ENCODE data around the gene MACROH2A1. TPM values are rescaled to one million over a fixed set of nuclear protein-coding genes. Genes with fewer than 3 reads are reported as not detected.
A peak's percentile ranks its signal among the peaks of the same experiment; 100 is the strongest.

The MACROH2A1 gene
- total RNA-seq, 1 donor from 2014 or later, result 179 TPM

DNA sequence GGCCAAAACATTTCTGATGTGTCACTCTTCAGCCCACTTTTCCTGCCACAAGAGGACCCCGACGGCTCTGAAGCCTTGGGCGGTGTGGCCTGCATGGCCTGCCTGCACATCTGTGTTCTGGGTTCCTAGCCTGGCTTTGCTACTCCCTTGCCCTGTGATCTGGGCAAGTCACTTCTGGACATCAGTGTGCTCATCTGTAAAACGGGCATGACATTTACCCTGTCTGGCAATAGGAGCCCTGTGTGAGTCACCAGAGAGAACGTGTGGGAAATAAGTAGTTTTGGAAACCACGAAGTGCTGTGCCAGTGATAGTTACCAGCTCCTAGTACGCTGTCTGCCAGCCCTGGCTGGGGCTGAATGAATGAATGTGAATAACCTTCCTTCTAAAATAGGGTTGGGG, 90.8 kb downstream of the MACROH2A1 start:
- peaks cover 7% of the 10 kb centered on the region for H3K27me3 ChIP-seq
- H3K4me1 ChIP-seq, result no peaks in the 10 kb centered on the region
- H3K27ac ChIP-seq, result no peak overlapping the region
- TF ChIP-seq, protein P1, sequence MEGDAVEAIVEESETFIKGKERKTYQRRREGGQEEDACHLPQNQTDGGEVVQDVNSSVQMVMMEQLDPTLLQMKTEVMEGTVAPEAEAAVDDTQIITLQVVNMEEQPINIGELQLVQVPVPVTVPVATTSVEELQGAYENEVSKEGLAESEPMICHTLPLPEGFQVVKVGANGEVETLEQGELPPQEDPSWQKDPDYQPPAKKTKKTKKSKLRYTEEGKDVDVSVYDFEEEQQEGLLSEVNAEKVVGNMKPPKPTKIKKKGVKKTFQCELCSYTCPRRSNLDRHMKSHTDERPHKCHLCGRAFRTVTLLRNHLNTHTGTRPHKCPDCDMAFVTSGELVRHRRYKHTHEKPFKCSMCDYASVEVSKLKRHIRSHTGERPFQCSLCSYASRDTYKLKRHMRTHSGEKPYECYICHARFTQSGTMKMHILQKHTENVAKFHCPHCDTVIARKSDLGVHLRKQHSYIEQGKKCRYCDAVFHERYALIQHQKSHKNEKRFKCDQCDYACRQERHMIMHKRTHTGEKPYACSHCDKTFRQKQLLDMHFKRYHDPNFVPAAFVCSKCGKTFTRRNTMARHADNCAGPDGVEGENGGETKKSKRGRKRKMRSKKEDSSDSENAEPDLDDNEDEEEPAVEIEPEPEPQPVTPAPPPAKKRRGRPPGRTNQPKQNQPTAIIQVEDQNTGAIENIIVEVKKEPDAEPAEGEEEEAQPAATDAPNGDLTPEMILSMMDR (IDR thresholded peaks at IDR 0.05), result no peak
- no peak overlapping the region for H3K4me3 ChIP-seq
- ATAC-seq, result no peak
- H3K36me3 ChIP-seq, result no peaks in the 10 kb centered on the region
- no peak for DNase-seq
- intact Hi-C loops (cut with DNase I), result no loop called here
- no peaks in the 10 kb centered on the region for H3K9me3 ChIP-seq

DNA sequence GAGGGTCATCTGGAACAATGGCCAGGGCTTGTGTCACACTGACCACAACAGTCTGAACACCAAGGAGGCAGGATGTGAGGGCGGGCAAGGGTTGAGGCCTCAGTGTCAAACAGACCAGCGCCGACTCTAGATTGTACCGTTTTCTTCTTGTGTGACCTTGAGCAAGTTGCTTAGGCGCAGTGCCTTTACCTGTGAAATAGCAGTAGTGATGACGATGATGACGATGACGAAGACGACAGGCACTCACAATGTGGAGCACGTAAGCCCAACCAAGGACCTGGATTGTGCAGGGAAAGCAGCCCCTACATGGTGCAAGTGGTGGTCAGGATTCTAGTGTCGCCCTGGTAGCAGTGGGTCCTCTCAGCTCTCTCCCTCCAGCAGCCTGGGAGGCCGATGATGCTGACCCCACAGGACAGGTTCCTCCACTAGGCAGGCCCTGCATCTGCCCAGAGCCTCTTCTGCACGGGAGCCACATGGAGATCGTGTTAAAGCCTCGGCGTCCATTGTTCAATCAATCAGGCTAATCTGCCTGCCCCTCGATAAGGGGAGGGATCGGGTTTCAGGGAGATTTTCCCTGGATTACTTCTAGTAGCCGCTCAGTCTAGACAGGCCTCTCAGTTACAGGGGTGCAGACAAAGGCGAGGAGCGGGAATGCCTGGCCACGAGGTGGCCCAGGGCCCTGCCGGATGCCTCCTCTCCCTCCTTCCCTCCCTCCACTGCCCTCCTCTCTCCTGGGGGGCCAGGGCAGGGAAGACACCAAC, 91.7 kb downstream of the MACROH2A1 start:
- Histone ChIP-seq H3K9me3 (no peaks in the 10 kb centered on the region), H3K36me3 (no peaks in the 10 kb centered on the region), H3K27me3 (peaks cover 7% of the 10 kb centered on the region), H3K4me3 (no peak overlapping the region), H3K4me1 (no peaks in the 10 kb centered on the region), H3K27ac (no peak overlapping the region)
- intact Hi-C loops (cut with DNase I), result no loop called here
- ATAC-seq (peak; percentile 9), DNase-seq (no peak)
- TF ChIP-seq, protein P1 (IDR thresholded peaks at IDR 0.05), result no peak

DNA sequence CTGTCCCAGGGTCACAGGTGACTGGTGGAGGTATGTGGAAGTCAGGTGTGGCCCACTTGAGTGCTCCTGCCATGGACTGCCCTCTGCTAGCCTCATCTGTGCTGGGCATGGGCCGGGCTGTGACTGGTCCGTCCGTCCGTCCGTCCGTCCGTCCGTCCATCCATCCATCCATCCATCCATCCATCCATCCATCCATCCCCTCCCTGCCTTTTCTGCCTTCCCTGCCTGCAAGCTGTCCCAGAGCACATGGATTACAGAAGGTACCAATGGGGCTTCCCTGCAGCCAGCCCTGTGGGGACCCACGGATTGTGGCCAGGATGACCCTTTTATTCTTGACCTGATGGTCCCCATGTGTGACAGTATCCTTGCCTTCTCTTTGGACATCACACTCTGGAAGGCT, 92.5 kb downstream of the MACROH2A1 start:
- no peak overlapping the region for H3K4me3 ChIP-seq
- H3K36me3 ChIP-seq, result no peaks in the 10 kb centered on the region
- no peaks in the 10 kb centered on the region for H3K9me3 ChIP-seq
- peaks cover 12% of the 10 kb centered on the region for H3K27me3 ChIP-seq
- H3K27ac ChIP-seq, result no peak overlapping the region
- DNase-seq (no peak), ATAC-seq (no peak)
- TF ChIP-seq, protein P1 (IDR thresholded peaks at IDR 0.05), result no peak
- intact Hi-C loops (cut with DNase I), result no loop called here
- H3K4me1 ChIP-seq, result no peaks in the 10 kb centered on the region

DNA sequence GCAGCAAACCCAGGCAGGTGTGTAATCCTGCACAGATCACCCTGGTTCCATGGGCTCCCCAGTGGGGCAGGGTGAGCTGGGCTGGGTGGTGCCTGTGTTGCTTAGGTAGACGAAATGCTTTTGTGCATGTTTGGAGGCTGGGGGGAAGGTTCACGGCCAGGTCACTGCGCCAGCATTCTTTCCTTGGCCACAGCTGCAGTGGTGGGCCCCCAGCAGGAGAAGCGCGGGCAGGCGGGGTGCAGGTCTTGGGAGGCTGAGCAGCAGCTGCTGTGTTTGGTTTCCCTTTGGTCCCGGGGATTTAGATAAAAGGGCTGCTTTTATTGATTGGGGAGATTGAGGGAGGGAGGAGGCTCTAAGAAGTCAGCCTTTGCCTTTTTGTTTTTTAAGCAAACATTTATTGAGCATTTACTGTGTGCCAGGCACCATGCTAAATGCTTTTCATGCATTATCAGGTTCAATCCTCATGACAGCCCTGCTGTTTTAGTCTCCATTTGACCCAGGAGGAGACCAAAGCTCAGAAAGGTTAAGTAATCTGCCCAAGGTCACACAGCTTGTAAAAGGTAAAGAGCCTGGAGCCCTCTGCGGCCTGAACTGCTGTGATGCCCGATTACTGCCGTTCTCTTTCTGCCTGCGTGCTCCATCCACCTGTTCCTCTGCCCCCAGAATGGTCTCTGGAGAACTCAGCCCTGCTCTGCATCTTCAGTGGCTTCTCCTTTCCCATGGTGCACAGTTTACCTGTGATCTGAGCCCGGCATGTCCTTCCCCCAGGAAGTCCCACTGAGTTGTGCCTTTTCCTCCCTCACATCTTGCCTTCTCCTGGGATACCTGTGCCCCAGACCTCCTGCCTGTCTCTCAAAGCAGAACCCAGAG, 94.4 kb downstream of the MACROH2A1 start:
- TF ChIP-seq, protein P1 (IDR thresholded peaks at IDR 0.05), result no peak
- H3K4me3 ChIP-seq, result no peak overlapping the region
- H3K36me3 ChIP-seq, result no peaks in the 10 kb centered on the region
- no peak for DNase-seq
- no peaks in the 10 kb centered on the region for H3K4me1 ChIP-seq
- H3K27me3 ChIP-seq, result peaks cover 12% of the 10 kb centered on the region
- no peaks in the 10 kb centered on the region for H3K9me3 ChIP-seq
- H3K27ac ChIP-seq, result no peak overlapping the region
- intact Hi-C loops (cut with DNase I), result no loop called here
- no peak for ATAC-seq

DNA sequence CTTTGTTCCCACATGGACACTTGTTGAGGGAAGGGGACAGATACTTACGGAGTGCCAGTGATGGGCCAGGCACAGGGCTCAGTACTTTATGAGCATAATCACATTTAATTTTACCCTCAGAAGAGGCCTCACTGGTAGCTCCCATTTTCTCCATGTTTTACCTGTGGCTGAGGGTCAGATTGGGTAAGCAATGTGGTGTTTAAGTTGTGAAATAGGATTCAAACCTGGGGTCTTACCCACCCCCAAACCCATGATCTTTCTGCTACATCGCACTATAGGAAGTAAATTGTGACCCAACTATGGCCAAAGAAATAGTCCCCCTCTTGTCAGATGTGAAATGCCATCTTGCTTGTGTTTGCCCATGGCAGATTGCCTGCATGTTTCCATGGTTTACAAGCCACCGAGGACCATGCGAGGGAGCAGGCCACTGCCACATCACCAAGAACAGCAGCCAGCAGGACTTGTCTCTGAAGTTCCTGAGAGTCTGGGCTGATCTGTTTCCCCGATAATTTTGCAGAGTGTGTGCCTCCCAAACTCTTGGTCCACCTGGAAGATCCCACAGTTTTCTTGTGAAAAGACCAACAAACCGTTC, 95.4 kb downstream of the MACROH2A1 start:
- Histone ChIP-seq H3K9me3 (no peaks in the 10 kb centered on the region), H3K27me3 (peaks cover 12% of the 10 kb centered on the region), H3K27ac (no peak overlapping the region), H3K4me1 (no peaks in the 10 kb centered on the region), H3K36me3 (no peaks in the 10 kb centered on the region), H3K4me3 (no peak overlapping the region)
- TF ChIP-seq, protein P1 (IDR thresholded peaks at IDR 0.05), result no peak
- intact Hi-C loops (cut with DNase I), result no loop called here
- DNase-seq, result no peak
- no peak for ATAC-seq
